Measurements from ENCODE around the gene SLAMF7. TPM values are rescaled to one million over a fixed set of nuclear protein-coding genes. Genes with fewer than 3 reads are reported as not detected.

The SLAMF7 gene
- total RNA-seq, 1 donor from 2014 or later: 18.4 TPM

DNA sequence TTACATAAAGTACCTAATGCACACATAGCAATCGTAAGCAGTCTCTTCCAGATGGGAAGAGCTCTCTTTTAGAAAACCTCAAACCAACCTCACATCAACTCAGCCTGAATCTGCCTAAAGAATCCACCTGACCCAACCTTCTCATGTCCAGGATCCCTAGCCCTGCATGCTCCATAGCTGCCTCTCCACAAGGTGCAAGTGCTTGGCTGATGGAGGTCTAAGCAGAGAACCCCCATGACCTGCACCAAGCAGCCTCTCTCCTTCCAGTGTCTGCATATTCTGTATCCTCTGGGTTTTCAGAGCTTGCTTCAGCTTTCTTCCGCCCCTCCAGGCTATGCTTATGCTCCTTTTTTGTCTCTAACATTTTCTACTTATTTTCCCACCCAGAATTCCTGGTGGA lies 59.4 kb downstream of the SLAMF7 start:
- H3K27ac Mint-ChIP-seq: no peak overlapping the region
- DNase-seq: peak; percentile 55

DNA sequence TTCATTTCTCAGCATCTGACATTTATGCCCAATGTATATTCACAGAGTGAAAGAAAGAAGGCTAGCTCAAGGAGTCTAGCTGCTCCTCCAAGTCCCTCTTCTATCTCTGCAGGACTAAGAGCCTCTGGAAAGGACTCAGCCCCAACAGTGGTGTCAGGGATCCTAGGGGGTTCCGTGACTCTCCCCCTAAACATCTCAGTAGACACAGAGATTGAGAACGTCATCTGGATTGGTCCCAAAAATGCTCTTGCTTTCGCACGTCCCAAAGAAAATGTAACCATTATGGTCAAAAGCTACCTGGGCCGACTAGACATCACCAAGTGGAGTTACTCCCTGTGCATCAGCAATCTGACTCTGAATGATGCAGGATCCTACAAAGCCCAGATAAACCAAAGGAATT lies 60.6 kb downstream of the SLAMF7 start:
- H3K9me3 Mint-ChIP-seq: peaks cover 1% of the 10 kb centered on the region
- peaks cover 62% of the 10 kb centered on the region for H3K4me1 Mint-ChIP-seq
- DNase-seq: peak; percentile 52
- peak overlapping the region; percentile 45 for H3K4me3 Mint-ChIP-seq
- peaks cover 15% of the 10 kb centered on the region for H3K36me3 Mint-ChIP-seq (ENCODE audit: low read depth)
- peak overlapping the region; percentile 74 for H3K27ac Mint-ChIP-seq
- intact Hi-C loops (cut with micrococcal nuclease): loop anchor here (2.0 to 5.0 kb wide), 2 partner anchors 33 to 57 kb away; no protein-coding TSS in a partner anchor
- H3K27me3 Mint-ChIP-seq: peaks cover 6% of the 10 kb centered on the region

More for the DNA sequence above, 59.4 kb downstream of the SLAMF7 start:
- no peaks in the 10 kb centered on the region for H3K9me3 Mint-ChIP-seq
- H3K4me1 Mint-ChIP-seq: peaks cover 62% of the 10 kb centered on the region
- H3K36me3 Mint-ChIP-seq (ENCODE audit: low read depth): peaks cover 13% of the 10 kb centered on the region
- H3K4me3 Mint-ChIP-seq: peak overlapping the region; percentile 48
- H3K27me3 Mint-ChIP-seq: peaks cover 4% of the 10 kb centered on the region
- intact Hi-C loops (cut with micrococcal nuclease): loop anchor here (5.0 kb wide), 1 partner anchor 56 kb away; no protein-coding TSS in a partner anchor

DNA sequence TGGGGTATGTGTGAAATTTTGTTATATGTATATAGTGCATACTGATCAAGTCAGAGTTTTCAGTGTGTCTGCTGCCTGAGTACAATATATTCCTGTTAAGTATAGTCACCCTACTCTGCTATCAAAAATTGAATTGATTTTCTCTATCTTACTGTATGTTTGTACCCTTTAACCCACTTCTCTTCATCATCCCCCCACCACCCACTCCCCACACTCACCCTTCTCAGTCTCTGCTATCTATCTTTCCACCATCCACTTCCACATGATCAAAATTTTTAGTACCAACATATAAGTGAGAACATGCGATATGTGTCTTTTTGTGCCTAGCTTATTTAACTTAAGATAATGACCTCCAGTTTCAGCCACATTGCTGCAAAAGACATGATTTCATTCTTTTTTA lies 61.1 kb downstream of the SLAMF7 start:
- intact Hi-C loops (cut with micrococcal nuclease): loop anchor here (2.0 kb wide), 1 partner anchor 33 kb away; no protein-coding TSS in a partner anchor
- no peak for DNase-seq
- Mint-ChIP-seq H3K4me1 (peaks cover 62% of the 10 kb centered on the region), H3K27me3 (peaks cover 10% of the 10 kb centered on the region), H3K36me3 (ENCODE audit: low read depth) (peaks cover 18% of the 10 kb centered on the region), H3K27ac (peak overlapping the region; percentile 74), H3K4me3 (peak overlapping the region; percentile 45), H3K9me3 (peaks cover 6% of the 10 kb centered on the region)

DNA sequence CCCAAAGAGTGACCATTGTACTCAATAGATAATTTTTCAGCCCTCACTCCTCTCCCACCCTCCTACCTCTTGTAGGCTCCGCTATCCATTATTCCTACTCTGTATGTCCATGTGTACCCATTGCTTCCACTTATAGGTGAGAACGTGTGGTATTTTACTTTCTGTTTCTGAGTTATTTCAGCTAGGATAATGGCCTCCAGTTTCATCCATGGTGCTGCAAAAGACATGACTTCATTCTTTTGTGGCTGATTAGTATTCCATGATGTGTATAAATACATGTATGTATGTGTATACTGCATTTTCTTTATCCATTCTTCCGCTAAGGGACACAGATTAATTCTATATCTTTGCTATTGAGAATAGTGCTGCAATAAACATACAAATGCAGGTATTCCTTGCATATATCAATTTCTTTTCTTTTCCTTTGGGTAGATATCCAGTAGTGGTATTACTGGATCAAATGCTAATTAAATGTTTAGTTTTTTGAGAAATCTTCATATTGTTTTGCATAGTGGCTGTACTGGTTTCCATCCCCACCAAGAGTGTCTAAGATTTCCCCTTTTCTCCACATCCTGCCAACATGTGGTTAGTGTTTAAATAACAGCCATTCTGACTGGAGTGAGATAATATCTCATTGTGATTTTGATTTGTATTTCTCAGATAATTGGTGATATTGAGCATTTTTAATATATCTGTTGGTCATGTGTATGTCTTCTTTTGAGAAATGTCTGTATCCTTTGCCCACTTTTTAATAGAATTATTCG lies 61.8 kb downstream of the SLAMF7 start:
- peaks cover 10% of the 10 kb centered on the region for H3K27me3 Mint-ChIP-seq
- H3K27ac Mint-ChIP-seq: no peak overlapping the region
- peaks cover 13% of the 10 kb centered on the region for H3K9me3 Mint-ChIP-seq
- intact Hi-C loops (cut with micrococcal nuclease): loop anchor here (2.0 kb wide), 1 partner anchor 34 kb away; no protein-coding TSS in a partner anchor
- H3K4me1 Mint-ChIP-seq: peaks cover 58% of the 10 kb centered on the region
- peak overlapping the region; percentile 55 for H3K4me3 Mint-ChIP-seq
- peaks cover 20% of the 10 kb centered on the region for H3K36me3 Mint-ChIP-seq (ENCODE audit: low read depth)
- DNase-seq: peak; percentile 79

DNA sequence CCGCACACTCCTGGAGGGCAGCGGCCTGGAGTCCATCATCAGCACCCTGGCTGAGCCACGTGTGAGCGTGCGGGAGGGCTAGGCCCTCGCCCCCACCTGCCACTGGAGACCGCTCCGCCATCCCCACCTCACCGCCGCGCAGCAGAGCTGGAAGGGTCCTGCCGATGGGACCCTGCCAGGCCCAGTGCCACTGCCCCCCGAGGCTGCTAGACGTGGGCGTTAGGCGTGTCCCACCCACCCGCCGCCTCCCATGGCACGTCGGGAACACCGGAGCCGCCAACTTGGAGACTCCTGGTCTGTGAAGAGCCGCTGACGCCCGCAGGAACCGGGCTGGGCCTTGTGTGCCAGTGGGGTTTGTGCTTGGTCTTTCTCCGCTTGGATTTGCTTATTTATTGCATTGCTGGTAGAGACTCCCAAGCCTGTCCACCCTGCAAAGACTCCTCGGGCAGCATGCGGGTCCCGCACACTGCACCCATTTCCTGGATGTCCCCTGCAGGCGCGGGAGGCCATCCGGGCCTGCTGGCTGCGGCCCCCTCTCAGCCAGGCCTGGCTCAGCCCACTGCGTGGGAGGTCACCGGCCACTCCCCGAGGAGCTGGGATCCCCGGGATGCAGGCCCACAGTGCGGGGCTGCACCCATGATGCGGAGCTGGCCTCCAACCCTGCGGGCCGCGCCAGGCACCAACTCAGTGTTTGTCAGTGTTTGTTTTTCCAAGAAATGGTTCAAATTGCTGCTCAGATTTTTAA lies 63.0 kb downstream of the SLAMF7 start:
- DNase-seq: no peak

More for the DNA sequence above, 63.0 kb downstream of the SLAMF7 start:
- H3K4me3 Mint-ChIP-seq: no peak overlapping the region
- H3K27me3 Mint-ChIP-seq: peaks cover 10% of the 10 kb centered on the region
- no peak overlapping the region for H3K27ac Mint-ChIP-seq
- H3K4me1 Mint-ChIP-seq: peaks cover 48% of the 10 kb centered on the region
- H3K9me3 Mint-ChIP-seq: peaks cover 21% of the 10 kb centered on the region
- H3K36me3 Mint-ChIP-seq (ENCODE audit: low read depth): peaks cover 29% of the 10 kb centered on the region
- intact Hi-C loops (cut with micrococcal nuclease): loop anchor here (2.0 kb wide), 1 partner anchor 35 kb away; no protein-coding TSS in a partner anchor

Other genes with a start within 250 kb of the SLAMF7 start
- gene SLAMF6, start 216.0 kb upstream of the SLAMF7 start, total RNA-seq: 53.8 and 55.4 TPM in 2 replicates
- 17.3 and 17.7 TPM in 2 replicates for gene CD84, start 159.8 kb upstream of the SLAMF7 start, total RNA-seq
- 113 and 114 TPM in 2 replicates for gene SLAMF1, start 92.2 kb upstream of the SLAMF7 start, total RNA-seq
- gene CD48, start 27.4 kb upstream of the SLAMF7 start, total RNA-seq: 206 and 208 TPM in 2 replicates
- 0.30 and 0.85 TPM in 2 replicates for gene LY9, start 56.9 kb downstream of the SLAMF7 start, total RNA-seq
- gene CD244, start 123.6 kb downstream of the SLAMF7 start, total RNA-seq: not detected in 2 replicates
- gene ITLN1, start 145.9 kb downstream of the SLAMF7 start, total RNA-seq: not detected in 2 replicates
- not detected in 2 replicates for gene ITLN2, start 215.6 kb downstream of the SLAMF7 start, total RNA-seq